Osteocyte (in vitro differentiated cells): Measurements from ENCODE around the gene WASHC3. TPM values are rescaled to one million over a fixed set of nuclear protein-coding genes. Genes with fewer than 3 reads are reported as not detected.

Experiments
- DNase-seq: peaks from one replicate; pipeline ENCODE4 v3.0.0; 2021; ENCODE audit warnings: mixed read lengths; ENCODE audit not compliant: unreplicated experiment; ENCODE audit errors: extremely low spot score
- H3K27ac Mint-ChIP-seq: one replicate; pipeline ENCODE4 v1.8.0; 2021; ENCODE audit warnings: mild to moderate bottlenecking, mixed read lengths; ENCODE audit not compliant: unreplicated experiment
- H3K27me3 Mint-ChIP-seq: one replicate; pipeline ENCODE4 v1.8.0; 2021; ENCODE audit warnings: mixed read lengths; ENCODE audit not compliant: unreplicated experiment
- H3K36me3 Mint-ChIP-seq: one replicate; pipeline ENCODE4 v1.8.0; 2021; ENCODE audit warnings: mixed read lengths; ENCODE audit not compliant: unreplicated experiment
- H3K4me1 Mint-ChIP-seq: one replicate; pipeline ENCODE4 v1.8.0; 2021; ENCODE audit warnings: mixed read lengths; ENCODE audit not compliant: unreplicated experiment
- H3K4me3 Mint-ChIP-seq: one replicate; pipeline ENCODE4 v1.8.0; 2021; ENCODE audit warnings: mild to moderate bottlenecking, moderate library complexity, mixed read lengths; ENCODE audit not compliant: unreplicated experiment
- H3K9me3 Mint-ChIP-seq: one replicate; pipeline ENCODE4 v1.8.0; 2021; ENCODE audit warnings: mixed read lengths; ENCODE audit not compliant: unreplicated experiment
- total RNA-seq: library from RNA; stranded (reverse); gene quantifications from 2 replicates; pipeline ENCODE4 v1.2.1, GENCODE V29; 2021
- TF ChIP-seq, protein P1 (sequence below): fragments of 200-600 bp; sonication (generic); IDR thresholded peaks from 2 replicates; pipeline ENCODE4 v1.5.0; 2021; ENCODE audit warnings: antibody characterized with exemption, mild to moderate bottlenecking, moderate library complexity

WASHC3 gene
- total RNA-seq, 1 donor from 2014 or later = 34.4 TPM

DNA sequence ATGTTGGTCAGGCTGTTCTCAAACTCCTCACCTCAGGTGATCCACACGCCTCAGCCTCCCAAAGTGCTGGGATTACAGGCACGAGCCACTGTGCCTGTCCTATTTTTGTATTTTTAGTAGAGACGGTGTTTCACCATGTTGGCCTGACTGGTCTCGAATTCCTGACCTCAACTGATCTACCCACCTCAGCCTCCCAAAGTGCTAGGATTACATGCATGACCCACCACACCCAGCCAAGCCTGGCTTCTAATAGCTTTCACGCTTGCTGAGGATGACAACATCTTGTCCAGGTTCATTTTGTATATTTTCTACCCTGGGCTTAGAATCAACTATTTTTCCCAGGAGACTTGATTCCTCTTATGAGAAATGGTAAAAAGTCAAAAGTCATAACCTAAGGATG, 64.7 kb downstream of the WASHC3 start:
- H3K27ac Mint-ChIP-seq = no peak overlapping the region

DNA sequence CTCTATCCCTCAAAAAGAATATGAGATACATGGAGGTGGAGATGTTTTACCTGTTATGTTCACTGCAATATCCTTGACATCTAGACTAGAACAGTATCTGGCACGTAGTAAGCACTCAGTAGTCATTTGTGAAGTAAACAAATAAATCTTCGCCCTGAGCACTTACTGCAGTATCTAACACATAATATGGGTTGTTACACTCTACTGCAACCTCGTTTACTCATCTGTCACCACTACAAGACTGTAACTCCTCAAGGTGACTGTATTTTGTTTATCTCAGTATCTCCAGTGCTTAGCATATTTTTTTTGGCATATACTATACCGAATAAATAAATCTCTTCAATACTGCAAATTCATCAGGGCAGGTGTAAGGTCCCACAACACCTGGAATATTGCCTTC, 66.1 kb downstream of the WASHC3 start:
- Mint-ChIP-seq H3K9me3 (no peaks in the 10 kb centered on the region), H3K4me3 (no peak overlapping the region), H3K27me3 (peaks cover 34% of the 10 kb centered on the region), H3K27ac (no peak overlapping the region), H3K36me3 (no peaks in the 10 kb centered on the region), H3K4me1 (no peaks in the 10 kb centered on the region)
- DNase-seq = no peak
- TF ChIP-seq, protein P1, sequence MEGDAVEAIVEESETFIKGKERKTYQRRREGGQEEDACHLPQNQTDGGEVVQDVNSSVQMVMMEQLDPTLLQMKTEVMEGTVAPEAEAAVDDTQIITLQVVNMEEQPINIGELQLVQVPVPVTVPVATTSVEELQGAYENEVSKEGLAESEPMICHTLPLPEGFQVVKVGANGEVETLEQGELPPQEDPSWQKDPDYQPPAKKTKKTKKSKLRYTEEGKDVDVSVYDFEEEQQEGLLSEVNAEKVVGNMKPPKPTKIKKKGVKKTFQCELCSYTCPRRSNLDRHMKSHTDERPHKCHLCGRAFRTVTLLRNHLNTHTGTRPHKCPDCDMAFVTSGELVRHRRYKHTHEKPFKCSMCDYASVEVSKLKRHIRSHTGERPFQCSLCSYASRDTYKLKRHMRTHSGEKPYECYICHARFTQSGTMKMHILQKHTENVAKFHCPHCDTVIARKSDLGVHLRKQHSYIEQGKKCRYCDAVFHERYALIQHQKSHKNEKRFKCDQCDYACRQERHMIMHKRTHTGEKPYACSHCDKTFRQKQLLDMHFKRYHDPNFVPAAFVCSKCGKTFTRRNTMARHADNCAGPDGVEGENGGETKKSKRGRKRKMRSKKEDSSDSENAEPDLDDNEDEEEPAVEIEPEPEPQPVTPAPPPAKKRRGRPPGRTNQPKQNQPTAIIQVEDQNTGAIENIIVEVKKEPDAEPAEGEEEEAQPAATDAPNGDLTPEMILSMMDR = no peak

More for the DNA sequence above, 64.7 kb downstream of the WASHC3 start:
- Mint-ChIP-seq H3K27me3 (peaks cover 24% of the 10 kb centered on the region), H3K36me3 (no peaks in the 10 kb centered on the region), H3K4me3 (no peak overlapping the region), H3K4me1 (no peaks in the 10 kb centered on the region), H3K9me3 (no peaks in the 10 kb centered on the region)
- TF ChIP-seq, protein P1 = no peak
- no peak for DNase-seq

DNA sequence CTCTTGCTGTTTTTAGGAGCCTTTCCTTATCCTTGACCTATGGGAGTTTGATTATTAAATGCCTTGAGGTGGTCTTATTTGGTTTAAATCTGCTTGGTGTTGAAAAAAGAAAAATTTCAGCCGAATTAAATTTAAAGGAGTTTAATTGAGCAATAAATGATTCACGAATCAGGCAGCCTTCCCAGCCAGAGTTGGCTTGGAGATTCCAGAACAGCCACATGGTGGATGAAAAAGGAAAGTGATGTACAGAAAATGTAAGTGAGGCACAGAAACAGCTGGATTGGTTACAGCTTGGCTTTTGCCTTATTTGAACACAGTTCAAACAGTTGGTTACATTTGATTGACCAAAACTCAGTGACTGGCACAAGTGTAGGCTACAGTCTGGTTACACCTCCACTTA, 69.7 kb downstream of the WASHC3 start:
- DNase-seq = no peak
- TF ChIP-seq, protein P1 = no peak
- Mint-ChIP-seq H3K4me3 (no peak overlapping the region), H3K27me3 (peaks cover 53% of the 10 kb centered on the region), H3K27ac (no peak overlapping the region), H3K4me1 (no peaks in the 10 kb centered on the region), H3K36me3 (no peaks in the 10 kb centered on the region), H3K9me3 (no peaks in the 10 kb centered on the region)

GRCh38 chr12:101982307-101982706, 79.5 kb downstream of the WASHC3 start:
- Mint-ChIP-seq H3K4me3 (no peak overlapping the region), H3K4me1 (no peaks in the 10 kb centered on the region), H3K27ac (no peak overlapping the region), H3K36me3 (no peaks in the 10 kb centered on the region), H3K9me3 (no peaks in the 10 kb centered on the region), H3K27me3 (peaks cover 16% of the 10 kb centered on the region)
- no peak for DNase-seq
- TF ChIP-seq, protein P1 = no peak

- DNase-seq = no peak
- Mint-ChIP-seq H3K36me3 (no peaks in the 10 kb centered on the region), H3K9me3 (no peaks in the 10 kb centered on the region), H3K4me1 (no peaks in the 10 kb centered on the region), H3K27me3 (peaks cover 12% of the 10 kb centered on the region), H3K27ac (no peak overlapping the region), H3K4me3 (no peak overlapping the region)
- TF ChIP-seq, protein P1 = no peak
Measured at GRCh38 chr12:101981868-101982267, 79.9 kb downstream of the WASHC3 start.
